GF-D8 (cell line): ENCODE measurements around the gene RBM17.
"Not testable (repeated sequence)": the region's sequence is repeated elsewhere in the genome, so short reads cannot be mapped to it uniquely, and the experiment has no call there.

Experiments used
- DNase-seq: peaks from one replicate; lab custom pipeline; 2025; lab: John Stamatoyannopoulos, UW

The RBM17 gene

GRCh38 chr10:6136215-6137201, 47.7 kb downstream of the RBM17 start:
- no peak for DNase-seq

GRCh38 chr10:6138456-6138855, 49.6 kb downstream of the RBM17 start:
- DNase-seq = no peak

GRCh38 chr10:6139470-6139869, 50.6 kb downstream of the RBM17 start:
- DNase-seq = no peak

- DNase-seq = peak; percentile 50
These were observed 51.5 kb downstream of the RBM17 start for GRCh38 chr10:6140141-6140841.

GRCh38 chr10:6140965-6141295, 52.1 kb downstream of the RBM17 start:
- DNase-seq = no peak

- no peak for DNase-seq
These were observed 52.7 kb downstream of the RBM17 start for GRCh38 chr10:6141296-6142151.

GRCh38 chr10:6142186-6142585, 53.4 kb downstream of the RBM17 start:
- DNase-seq = not testable (repeated sequence)

GRCh38 chr10:6142644-6143043, 53.8 kb downstream of the RBM17 start:
- no peak for DNase-seq

- DNase-seq = no peak
These were observed 54.3 kb downstream of the RBM17 start for GRCh38 chr10:6143181-6143580.

GRCh38 chr10:6144406-6145165, 55.8 kb downstream of the RBM17 start:
- peak; percentile 57 for DNase-seq

GRCh38 chr10:6145166-6145987, 56.5 kb downstream of the RBM17 start:
- no peak for DNase-seq

- no peak for DNase-seq
These were observed 57.4 kb downstream of the RBM17 start for GRCh38 chr10:6146013-6146785.

- no peak for DNase-seq
These were observed 58.1 kb downstream of the RBM17 start for GRCh38 chr10:6146921-6147320.

GRCh38 chr10:6148251-6148701, 59.4 kb downstream of the RBM17 start:
- peak; percentile 96 for DNase-seq

- DNase-seq = no peak
These were observed 60.1 kb downstream of the RBM17 start for GRCh38 chr10:6148908-6149307.

GRCh38 chr10:6151087-6151977, 62.5 kb downstream of the RBM17 start:
- DNase-seq = peak; percentile 81

- no peak for DNase-seq
These were observed 65.0 kb downstream of the RBM17 start for GRCh38 chr10:6153845-6154244.

- DNase-seq = no peak
These were observed 65.7 kb downstream of the RBM17 start for GRCh38 chr10:6154566-6154965.

GRCh38 chr10:6158276-6158675, 69.4 kb downstream of the RBM17 start:
- no peak for DNase-seq
